ENCODE results near the gene CACNG6.

CACNG6 gene

GRCh38 chr19:53958823-53959757 is 32.3 kb upstream of the CACNG6 start:
- DNase-seq = no peak
- Mint-ChIP-seq H3K36me3 (no peaks in the 10 kb centered on the region), H3K4me3 (no peak overlapping the region), H3K9me3 (peaks cover 0 to 5% of the 10 kb centered on the region in 2 donors), H3K4me1 (peaks cover 21 to 23% of the 10 kb centered on the region in 2 donors), H3K27ac (no peak overlapping the region), H3K27me3 (peaks cover 68 to 80% of the 10 kb centered on the region in 2 donors)
- no peak for ATAC-seq (replicated peaks)

- Mint-ChIP-seq H3K4me1 (peaks cover 21 to 24% of the 10 kb centered on the region in 2 donors), H3K36me3 (no peaks in the 10 kb centered on the region), H3K4me3 (no peak overlapping the region), H3K27me3 (peaks cover 74 to 86% of the 10 kb centered on the region in 2 donors), H3K9me3 (peaks cover 0 to 2% of the 10 kb centered on the region in 2 donors), H3K27ac (no peak overlapping the region)
- ATAC-seq (replicated peaks) (no peak), DNase-seq (no peak)
These were observed 31.2 kb upstream of the CACNG6 start for GRCh38 chr19:53960187-53960586.

- no peak for DNase-seq
- peaks cover 0 to 2% of the 10 kb centered on the region in 2 donors for H3K9me3 Mint-ChIP-seq
- H3K27me3 Mint-ChIP-seq = peaks cover 74 to 86% of the 10 kb centered on the region in 2 donors
- H3K4me3 Mint-ChIP-seq = peak overlapping the region in 1 of 2 donors; percentile 19
- no peak overlapping the region for H3K27ac Mint-ChIP-seq
- H3K36me3 Mint-ChIP-seq = no peaks in the 10 kb centered on the region
- ATAC-seq (replicated peaks) = no peak
- H3K4me1 Mint-ChIP-seq = peaks cover 21 to 26% of the 10 kb centered on the region in 2 donors
These were observed 30.6 kb upstream of the CACNG6 start for GRCh38 chr19:53960886-53961285.

GRCh38 chr19:53961523-53962356 is 29.7 kb upstream of the CACNG6 start:
- H3K27me3 Mint-ChIP-seq = peaks cover 79 to 84% of the 10 kb centered on the region in 2 donors
- H3K4me1 Mint-ChIP-seq = peaks cover 21 to 26% of the 10 kb centered on the region in 2 donors

GRCh38 chr19:53962887-53963431 is 28.5 kb upstream of the CACNG6 start, which contains the start of gene CACNG8:
Gene CACNG8 (plus strand): TSS chr19:53962937.
- Mint-ChIP-seq H3K4me3 (peak within 1 kb of the TSS in 1 of 2 donors; percentile 18), H3K36me3 (no peaks in the 10 kb centered on the region), H3K27ac (peak within 1 kb of the TSS; percentile 38)

More at GRCh38 chr19:53961523-53962356, 29.7 kb upstream of the CACNG6 start:
- H3K4me3 Mint-ChIP-seq = no peak overlapping the region
- H3K27ac Mint-ChIP-seq = peak overlapping the region; percentile 38
- peaks cover 0 to 2% of the 10 kb centered on the region in 2 donors for H3K9me3 Mint-ChIP-seq
- DNase-seq (no peak), ATAC-seq (replicated peaks) (no peak)
- no peaks in the 10 kb centered on the region for H3K36me3 Mint-ChIP-seq

GRCh38 chr19:53965091-53965490 is 26.3 kb upstream of the CACNG6 start:
- no peak overlapping the region for H3K27ac Mint-ChIP-seq
- H3K4me3 Mint-ChIP-seq = no peak overlapping the region
- H3K9me3 Mint-ChIP-seq = peaks cover 0 to 1% of the 10 kb centered on the region in 2 donors
- ATAC-seq (replicated peaks) = no peak
- DNase-seq = no peak
- H3K4me1 Mint-ChIP-seq = peaks cover 16 to 18% of the 10 kb centered on the region in 2 donors
- H3K36me3 Mint-ChIP-seq = no peaks in the 10 kb centered on the region
- H3K27me3 Mint-ChIP-seq = peaks cover 61 to 66% of the 10 kb centered on the region in 2 donors

More at GRCh38 chr19:53962887-53963431, 28.5 kb upstream of the CACNG6 start, which contains the start of gene CACNG8:
- peaks cover 0 to 2% of the 10 kb centered on the region in 2 donors for H3K9me3 Mint-ChIP-seq
- peaks cover 78 to 79% of the 10 kb centered on the region in 2 donors for H3K27me3 Mint-ChIP-seq
- peaks cover 18 to 23% of the 10 kb centered on the region in 2 donors for H3K4me1 Mint-ChIP-seq
- ATAC-seq (replicated peaks) (no peak), DNase-seq (no peak)

- DNase-seq = no peak
- peaks cover 50 to 58% of the 10 kb centered on the region in 2 donors for H3K27me3 Mint-ChIP-seq
- H3K27ac Mint-ChIP-seq = no peak overlapping the region
- no peak for ATAC-seq (replicated peaks)
- H3K9me3 Mint-ChIP-seq = no peaks in the 10 kb centered on the region
- no peaks in the 10 kb centered on the region for H3K36me3 Mint-ChIP-seq
- H3K4me3 Mint-ChIP-seq = no peak overlapping the region
- peaks cover 5 to 6% of the 10 kb centered on the region in 2 donors for H3K4me1 Mint-ChIP-seq
These were observed 24.5 kb upstream of the CACNG6 start for GRCh38 chr19:53966931-53967330.

GRCh38 chr19:53969366-53969765 is 22.1 kb upstream of the CACNG6 start:
- no peak for DNase-seq
- H3K9me3 Mint-ChIP-seq = no peaks in the 10 kb centered on the region

GRCh38 chr19:53971673-53972072 is 19.8 kb upstream of the CACNG6 start:
- no peak for DNase-seq
- no peak for ATAC-seq (replicated peaks)
- Mint-ChIP-seq H3K4me1 (no peaks in the 10 kb centered on the region), H3K36me3 (no peaks in the 10 kb centered on the region), H3K27me3 (peaks cover 40 to 51% of the 10 kb centered on the region in 2 donors), H3K27ac (no peak overlapping the region), H3K9me3 (no peaks in the 10 kb centered on the region), H3K4me3 (no peak overlapping the region)

More at GRCh38 chr19:53969366-53969765, 22.1 kb upstream of the CACNG6 start:
- Mint-ChIP-seq H3K36me3 (no peaks in the 10 kb centered on the region), H3K4me1 (peaks cover 0 to 3% of the 10 kb centered on the region in 2 donors), H3K27ac (no peak overlapping the region), H3K4me3 (no peak overlapping the region), H3K27me3 (peaks cover 50 to 56% of the 10 kb centered on the region in 2 donors)
- no peak for ATAC-seq (replicated peaks)

GRCh38 chr19:53977429-53977990 is 13.9 kb upstream of the CACNG6 start:
- peaks cover 68 to 76% of the 10 kb centered on the region in 2 donors for H3K27me3 Mint-ChIP-seq
- peaks cover 21 to 24% of the 10 kb centered on the region in 2 donors for H3K4me1 Mint-ChIP-seq
- H3K4me3 Mint-ChIP-seq = peak overlapping the region; percentile 64 to 75
- H3K36me3 Mint-ChIP-seq = peaks cover 4 to 18% of the 10 kb centered on the region in 2 donors
- H3K27ac Mint-ChIP-seq = no peak overlapping the region
- ATAC-seq (replicated peaks) = peak; percentile 90 to 92
- H3K9me3 Mint-ChIP-seq = peaks cover 16 to 20% of the 10 kb centered on the region in 2 donors
- DNase-seq = peak; percentile 38

GRCh38 chr19:53977991-53978731 is 13.3 kb upstream of the CACNG6 start:
- Mint-ChIP-seq H3K9me3 (peaks cover 16 to 20% of the 10 kb centered on the region in 2 donors), H3K27me3 (peaks cover 62 to 70% of the 10 kb centered on the region in 2 donors), H3K4me3 (peak overlapping the region; percentile 64 to 75), H3K36me3 (peaks cover 4 to 18% of the 10 kb centered on the region in 2 donors), H3K27ac (no peak overlapping the region), H3K4me1 (peaks cover 21 to 24% of the 10 kb centered on the region in 2 donors)
- DNase-seq (no peak), ATAC-seq (replicated peaks) (peak in 1 of 2 donors; percentile 30)

GRCh38 chr19:53978975-53979801 is 12.2 kb upstream of the CACNG6 start:
- peaks cover 4 to 18% of the 10 kb centered on the region in 2 donors for H3K36me3 Mint-ChIP-seq
- H3K27me3 Mint-ChIP-seq = peaks cover 59 to 63% of the 10 kb centered on the region in 2 donors
- ATAC-seq (replicated peaks) (no peak), DNase-seq (no peak)
- H3K27ac Mint-ChIP-seq = no peak overlapping the region
- H3K9me3 Mint-ChIP-seq = peaks cover 16 to 20% of the 10 kb centered on the region in 2 donors
- H3K4me1 Mint-ChIP-seq = peaks cover 21 to 24% of the 10 kb centered on the region in 2 donors
- peak overlapping the region; percentile 12 to 49 for H3K4me3 Mint-ChIP-seq
